Heart left ventricle (tissue), 16 donors: ENCODE measurements around the gene PTGR2. TPM values are rescaled to one million over a fixed set of nuclear protein-coding genes. Genes with fewer than 3 reads are reported as not detected.

ENCODE experiments used
- ATAC-seq, 4 donors: fragments of 200-7000 bp; cut with Tn5 transposase; one replicate each; pipeline ENCODE4 v1.9.1; 2020 to 2022; ENCODE audit warnings: moderate library complexity in 4 of 4, mild to moderate bottlenecking in 3 of 4, moderate number of reproducible peaks in 1 of 4
- DNase-seq, 5 donors: peaks; one replicate each; pipeline ENCODE4 v3.0.0-alpha.2; 2020
- H3K27ac ChIP-seq, 12 donors: fragments of 200-600 bp; sonication (generic) in 4 of 12; one replicate each; pipeline versions ENCODE4 v1.5.0 to v1.8.0; 2016 to 2022; ENCODE audit warnings: mild to moderate bottlenecking in 2 of 12
- H3K27me3 ChIP-seq, 9 donors: fragments of 200-600 bp; sonication (generic) in 2 of 9; one replicate each; pipeline versions ENCODE4 v1.5.1 to v1.8.0; 2016 to 2022; ENCODE audit warnings: mild to moderate bottlenecking in 3 of 9
- H3K36me3 ChIP-seq, 9 donors: fragments of 200-600 bp; sonication (generic) in 2 of 9; one replicate each; pipeline versions ENCODE4 v1.5.0 to v1.8.0; 2018 to 2022; ENCODE audit warnings: mild to moderate bottlenecking in 2 of 9
- H3K4me1 ChIP-seq, 12 donors: fragments of 200-600 bp; sonication (generic) in 4 of 12; one replicate each; pipeline versions ENCODE4 v1.5.0 to v1.8.0; 2016 to 2022; ENCODE audit warnings: mild to moderate bottlenecking in 3 of 12
- H3K4me3 ChIP-seq, 12 donors: fragments of 200-600 bp; sonication (generic) in 4 of 12; one replicate each; pipeline versions ENCODE4 v1.5.0 to v1.8.0; 2017 to 2022; ENCODE audit warnings: mild to moderate bottlenecking in 9 of 12, moderate library complexity in 4 of 12
- H3K9me3 ChIP-seq, 12 donors: fragments of 200-600 bp; sonication (generic) in 4 of 12; one replicate each; pipeline versions ENCODE4 v1.5.0 to v1.8.0; 2016 to 2022; ENCODE audit warnings: mild to moderate bottlenecking in 1 of 12
- POLR2A ChIP-seq, 2 donors: fragments of 450-650 bp; IDR thresholded peaks; one replicate each; pipeline ENCODE4 v1.6.1; 2017; ENCODE audit warnings: antibody characterized with exemption in 2 of 2, mild to moderate bottlenecking in 2 of 2, moderate library complexity in 2 of 2
- WGBS, 4 donors: extraction: QIAGEN DNeasy Blood & Tissue Kit in 2 of 4; methylation state at CpG; one replicate each; pipeline versions ENCODE4 v1.1.5 to v1.1.7; 2013 to 2018; 5-methylcytosine and 5-hydroxymethylcytosine counted together
- intact Hi-C, 10 donors: fragments of 100-400 bp; cut with DNase I; formaldehyde crosslinking; loops; one replicate each; pipeline versions ENCODE4 v1.11.1 to v1.14.2; 2022
- polyA plus RNA-seq, 2 donors: library from polyadenylated mRNA; stranded (reverse); fragments of 200-250 nt; gene quantifications; one replicate each; pipeline ENCODE4 v1.2.3, GENCODE V29; 2013
- total RNA-seq, 9 donors: library from RNA; depleted of rRNA in 2 of 9; stranded (reverse); fragments of >200 nt in 2 of 9; fragmentation: NEBNext Ultra II Directional in 3 of 9; extraction: Animal tissue kit (Norgen Biotek cat#: 25700) in 3 of 9; gene quantifications; one replicate each; pipeline versions ENCODE4 v1.1.0 to v1.2.4, GENCODE V29; 2016 to 2023
- TF ChIP-seq, protein P1 (sequence below), 12 donors: fragments of 200-600 bp; sonication (generic) in 4 of 12; IDR thresholded peaks; one replicate each; pipeline versions ENCODE4 v1.5.0 to v1.8.0; 2018 to 2022; ENCODE audit warnings: antibody characterized with exemption in 12 of 12, mild to moderate bottlenecking in 5 of 12
- donor health status: ischemic (EF 13 %, LVEDD 7.1; RV severe dilation, severe dysfunction).
- donor health status: healthy with polysubstance abuse.
- donor health status: DM: no; HTN: yes; CAD: no.
- donor health status: DM: no; HTN: no; CAD: no.
- donor health status: ischemic (EF 25% LVEDD 6.9; RV normal size, moderate dysfunction).
- donor health status: ischemic (EF 25% LVEDD 5.7; RV mildly dilated, moderate dysfunction).
- donor health status: healthy.
- donor health status: DM: yes; HTN: yes; CAD: no.
- donor health status: ischemic (EF 35%, LVEDD 5.7; RV mildly dilated, moderate dysfunction).
- donor health status: nonischemic (EF 11% LVEDD 7.7; RV severe dilation, severe dysfunction).
- donor health status: DM: yes; HTN: yes; CAD: no.
- donor health status: PGD.
- donor health status: ischemic (EF 29% LVEDD 5.4; RV normal size, mild dysfunction).
- donor health status: nonischemic (EF 23%, LVEDD 6.1; RV moderate dilation, normal function).

The PTGR2 gene
- total and polyA plus RNA-seq, 11 donors: 10.1 to 55.8 (median 26.3) TPM

DNA sequence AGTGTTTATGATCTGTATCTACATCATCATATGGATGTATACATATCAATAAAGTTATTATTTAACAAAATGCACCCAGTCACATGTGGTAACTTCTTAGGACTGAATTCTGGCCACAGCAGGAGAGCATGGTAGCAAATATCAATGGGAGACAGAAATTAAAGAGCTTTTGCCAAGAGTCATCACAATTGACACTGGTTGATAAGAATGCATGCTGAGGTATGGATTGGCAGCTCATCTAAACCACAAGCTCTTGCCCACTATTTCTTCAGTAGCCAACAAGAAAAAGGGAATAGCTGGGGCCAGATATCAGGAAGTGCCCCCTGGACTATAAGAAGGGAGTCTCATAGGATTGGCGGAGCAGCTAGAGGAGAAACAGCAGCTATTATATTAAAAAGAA lies 9.4 kb upstream of the PTGR2 start:
- Histone ChIP-seq H3K9me3 (no peaks in the 10 kb centered on the region), H3K4me1 (no peaks in the 10 kb centered on the region), H3K27ac (no peak overlapping the region), H3K36me3 (no peaks in the 10 kb centered on the region), H3K27me3 (no peaks in the 10 kb centered on the region), H3K4me3 (no peak overlapping the region)
- DNase-seq (no peak), ATAC-seq (no peak)
- WGBS, 4 donors: 91 to 100% (median 98%) methylated on average over 1 of the region's 1 CpG
- intact Hi-C loops: no loop called here
- TF ChIP-seq, protein P1, sequence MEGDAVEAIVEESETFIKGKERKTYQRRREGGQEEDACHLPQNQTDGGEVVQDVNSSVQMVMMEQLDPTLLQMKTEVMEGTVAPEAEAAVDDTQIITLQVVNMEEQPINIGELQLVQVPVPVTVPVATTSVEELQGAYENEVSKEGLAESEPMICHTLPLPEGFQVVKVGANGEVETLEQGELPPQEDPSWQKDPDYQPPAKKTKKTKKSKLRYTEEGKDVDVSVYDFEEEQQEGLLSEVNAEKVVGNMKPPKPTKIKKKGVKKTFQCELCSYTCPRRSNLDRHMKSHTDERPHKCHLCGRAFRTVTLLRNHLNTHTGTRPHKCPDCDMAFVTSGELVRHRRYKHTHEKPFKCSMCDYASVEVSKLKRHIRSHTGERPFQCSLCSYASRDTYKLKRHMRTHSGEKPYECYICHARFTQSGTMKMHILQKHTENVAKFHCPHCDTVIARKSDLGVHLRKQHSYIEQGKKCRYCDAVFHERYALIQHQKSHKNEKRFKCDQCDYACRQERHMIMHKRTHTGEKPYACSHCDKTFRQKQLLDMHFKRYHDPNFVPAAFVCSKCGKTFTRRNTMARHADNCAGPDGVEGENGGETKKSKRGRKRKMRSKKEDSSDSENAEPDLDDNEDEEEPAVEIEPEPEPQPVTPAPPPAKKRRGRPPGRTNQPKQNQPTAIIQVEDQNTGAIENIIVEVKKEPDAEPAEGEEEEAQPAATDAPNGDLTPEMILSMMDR (IDR thresholded peaks at IDR 0.05): no peak
- TF ChIP-seq POLR2A (IDR thresholded peaks at IDR 0.05): no peak

DNA sequence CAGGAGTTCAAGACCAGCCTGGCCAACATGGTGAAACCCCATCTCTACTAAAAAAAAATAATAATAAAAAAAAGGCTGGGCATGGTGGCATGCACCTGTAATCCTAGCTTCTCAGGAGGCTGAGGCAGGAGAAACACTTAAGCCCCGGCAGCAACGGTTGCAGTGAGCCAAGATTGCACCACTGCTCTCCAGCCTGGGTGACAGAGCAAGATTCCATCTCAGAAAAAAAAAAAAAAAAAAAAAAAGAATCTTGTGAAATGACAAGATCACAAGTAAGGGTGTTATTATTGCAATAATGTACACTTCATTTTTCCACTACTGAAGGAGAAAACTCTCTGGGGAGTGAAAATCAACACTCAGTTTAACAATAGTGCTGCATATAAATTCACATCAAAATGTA lies 8.8 kb upstream of the PTGR2 start:
- no peak for TF ChIP-seq POLR2A (IDR thresholded peaks at IDR 0.05)
- TF ChIP-seq, protein P1 (IDR thresholded peaks at IDR 0.05): no peak
- DNase-seq (no peak), ATAC-seq (no peak)
- no peaks in the 10 kb centered on the region for H3K4me1 ChIP-seq
- no peaks in the 10 kb centered on the region for H3K27me3 ChIP-seq
- no peak overlapping the region for H3K4me3 ChIP-seq
- H3K36me3 ChIP-seq: no peaks in the 10 kb centered on the region
- no peak overlapping the region for H3K27ac ChIP-seq
- 79 to 89% (median 84%) methylated on average over 2 of the region's 2 CpGs for WGBS, 4 donors
- H3K9me3 ChIP-seq: no peaks in the 10 kb centered on the region
- intact Hi-C loops: no loop called here

DNA sequence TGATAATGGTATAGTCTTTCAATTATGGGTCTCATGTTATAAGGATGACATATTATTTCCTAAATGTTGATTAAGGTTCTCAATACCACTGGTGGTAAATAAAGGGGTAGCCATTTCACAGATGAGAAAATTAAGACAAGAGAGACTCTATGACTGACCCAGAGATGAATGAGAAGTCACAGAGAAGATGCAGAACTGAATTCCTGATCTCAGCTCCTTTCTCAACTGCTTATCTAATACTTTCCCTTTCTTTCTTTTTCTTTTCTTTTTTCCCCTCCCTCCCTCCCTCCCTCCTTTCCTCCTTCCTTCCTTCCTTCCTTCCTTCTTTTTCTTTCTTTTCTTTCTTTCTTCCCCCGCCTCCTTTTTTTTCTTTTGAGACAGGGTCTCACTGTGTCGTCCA lies 8.3 kb upstream of the PTGR2 start:
- intact Hi-C loops: no loop called here
- Histone ChIP-seq H3K36me3 (no peaks in the 10 kb centered on the region), H3K4me1 (no peaks in the 10 kb centered on the region), H3K4me3 (no peak overlapping the region), H3K27me3 (no peaks in the 10 kb centered on the region), H3K9me3 (no peaks in the 10 kb centered on the region), H3K27ac (no peak overlapping the region)
- WGBS, 4 donors: 66 to 84% (median 70%) methylated on average over 2 of the region's 2 CpGs
- DNase-seq (no peak), ATAC-seq (no peak)
- TF ChIP-seq, protein P1 (IDR thresholded peaks at IDR 0.05): no peak

DNA sequence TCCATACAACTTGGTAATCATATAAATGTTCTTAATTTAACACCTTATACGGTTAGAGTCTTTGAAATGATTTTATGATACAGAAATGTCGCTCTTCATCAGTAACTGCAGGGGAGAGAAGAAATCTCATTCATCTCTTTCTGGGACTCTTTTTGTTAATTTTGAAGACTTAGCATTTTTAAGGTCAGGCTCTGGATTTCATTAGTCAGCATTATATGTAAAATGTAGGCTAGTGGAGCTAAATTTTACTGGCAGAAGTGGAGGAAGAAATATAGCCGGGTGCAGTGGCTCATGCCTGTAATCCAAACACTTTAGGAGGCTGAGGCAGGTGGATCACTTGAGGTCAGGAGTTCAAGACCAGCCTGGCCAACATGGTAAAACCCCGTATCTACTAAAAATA lies 4.7 kb upstream of the PTGR2 start:
- TF ChIP-seq POLR2A (IDR thresholded peaks at IDR 0.05): no peak
- TF ChIP-seq, protein P1 (IDR thresholded peaks at IDR 0.05): no peak

More for the DNA sequence above, 4.7 kb upstream of the PTGR2 start:
- Histone ChIP-seq H3K27me3 (no peaks in the 10 kb centered on the region), H3K27ac (no peak overlapping the region), H3K36me3 (no peaks in the 10 kb centered on the region), H3K9me3 (no peaks in the 10 kb centered on the region), H3K4me3 (no peak overlapping the region), H3K4me1 (peaks cover 0 to 9% (median 4%) of the 10 kb centered on the region in 12 donors)
- ATAC-seq (no peak), DNase-seq (no peak)
- WGBS, 4 donors: 87 to 91% (median 89%) methylated on average over 4 of the region's 4 CpGs
- intact Hi-C loops: no loop called here
